Muscle layer of duodenum (tissue), 2 donors: Measurements from ENCODE around the gene SYNJ2.

ENCODE experiments used
- H3K27ac ChIP-seq: one replicate; pipeline ENCODE4 v1.7.0; 2013; ENCODE audit warnings: mild to moderate bottlenecking, low read length
- H3K27me3 ChIP-seq: one replicate; pipeline ENCODE4 v1.7.0; 2013; ENCODE audit warnings: low read depth, mild to moderate bottlenecking, control low read depth, low read length
- H3K36me3 ChIP-seq, 2 donors: one replicate each; pipeline ENCODE4 v1.7.0; 2013; ENCODE audit warnings: low read length in 2 of 2, control low read depth in 1 of 2, mild to moderate bottlenecking in 1 of 2; ENCODE audit not compliant: insufficient read depth in 2 of 2, control insufficient read depth in 1 of 2
- H3K4me1 ChIP-seq, 2 donors: one replicate each; pipeline ENCODE4 v1.7.0; 2013; ENCODE audit warnings: low read length in 2 of 2, mild to moderate bottlenecking in 2 of 2, control low read depth in 1 of 2, moderate library complexity in 1 of 2; ENCODE audit not compliant: insufficient read depth in 2 of 2, control insufficient read depth in 1 of 2
- H3K4me3 ChIP-seq, 2 donors: one replicate each; pipeline ENCODE4 v1.7.0; 2013; ENCODE audit warnings: low read length in 2 of 2, low read depth in 1 of 2, mild to moderate bottlenecking in 1 of 2
- H3K9me3 ChIP-seq, 2 donors: one replicate each; pipeline ENCODE4 v1.7.0; 2013; ENCODE audit warnings: low read length in 2 of 2, control low read depth in 1 of 2, mild to moderate bottlenecking in 1 of 2; ENCODE audit not compliant: control insufficient read depth in 1 of 2
- donor health status: healthy.

The SYNJ2 gene

DNA sequence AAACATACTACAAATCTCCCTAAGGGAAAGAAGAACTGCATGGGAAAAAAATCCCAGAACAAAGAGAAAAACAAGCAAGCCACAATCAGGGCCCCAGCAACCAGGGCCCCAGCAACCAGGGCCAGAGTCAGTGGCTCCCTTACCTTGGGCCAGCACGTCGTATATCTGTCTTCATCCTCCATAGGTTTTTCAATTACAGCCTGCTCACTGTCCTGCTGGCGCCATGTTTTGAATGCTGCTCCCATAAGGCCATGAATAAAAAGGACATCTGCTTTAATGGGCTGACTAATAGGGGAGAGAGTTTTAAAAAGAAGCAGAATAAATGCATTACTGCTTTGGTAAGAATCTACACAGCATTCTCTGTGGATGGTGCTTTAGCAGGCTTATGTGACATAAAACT is 137.2 kb downstream of the SYNJ2 start:
- no peaks in the 10 kb centered on the region for H3K4me1 ChIP-seq
- no peaks in the 10 kb centered on the region for H3K27me3 ChIP-seq
- no peak overlapping the region for H3K27ac ChIP-seq
- no peaks in the 10 kb centered on the region for H3K9me3 ChIP-seq
- peaks cover 4 to 34% of the 10 kb centered on the region in 2 donors for H3K36me3 ChIP-seq
- no peak overlapping the region for H3K4me3 ChIP-seq

DNA sequence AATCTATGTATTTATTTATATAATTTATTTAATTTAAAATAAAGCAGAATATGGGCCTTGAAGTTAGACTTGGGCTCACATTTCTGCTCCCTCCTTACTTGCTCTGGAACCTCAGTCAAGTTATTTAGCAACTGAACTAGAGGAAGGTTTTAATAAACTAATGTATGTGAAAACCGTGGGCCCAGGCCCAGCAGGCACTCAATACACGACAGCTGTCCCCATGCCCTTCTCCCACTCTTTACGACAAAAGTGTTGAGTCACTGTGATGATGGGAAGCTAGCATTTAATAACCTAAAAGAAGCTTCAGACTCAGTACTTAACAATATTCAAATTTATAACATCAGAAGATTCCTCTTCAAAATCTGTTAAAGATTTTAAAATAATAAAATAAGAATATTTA is 139.7 kb downstream of the SYNJ2 start:
- Histone ChIP-seq H3K27ac (no peak overlapping the region), H3K4me3 (no peak overlapping the region), H3K4me1 (no peaks in the 10 kb centered on the region), H3K27me3 (no peaks in the 10 kb centered on the region), H3K9me3 (no peaks in the 10 kb centered on the region), H3K36me3 (peaks cover 4 to 24% of the 10 kb centered on the region in 2 donors)

DNA sequence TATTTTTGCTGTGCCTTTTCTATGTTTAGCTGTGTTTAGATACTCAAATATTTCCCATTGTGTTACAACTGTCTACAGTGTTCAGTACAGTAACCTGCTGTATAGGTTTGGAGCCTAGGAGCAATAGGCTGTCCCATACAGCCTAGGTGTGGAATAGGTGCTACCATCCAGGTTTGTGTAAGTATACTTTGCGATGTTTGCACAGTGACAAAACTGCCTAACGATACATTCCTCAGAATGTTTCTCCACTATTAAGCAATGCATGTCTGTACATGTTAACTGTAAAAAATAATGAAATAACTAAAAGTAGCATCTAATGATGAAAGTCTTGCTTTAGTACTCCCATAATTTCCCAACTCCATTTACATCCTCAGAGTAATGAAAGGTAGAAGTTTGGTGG is 140.4 kb downstream of the SYNJ2 start:
- Histone ChIP-seq H3K9me3 (no peaks in the 10 kb centered on the region), H3K4me1 (no peaks in the 10 kb centered on the region), H3K36me3 (peaks cover 4 to 30% of the 10 kb centered on the region in 2 donors), H3K4me3 (no peak overlapping the region), H3K27me3 (no peaks in the 10 kb centered on the region), H3K27ac (no peak overlapping the region)

DNA sequence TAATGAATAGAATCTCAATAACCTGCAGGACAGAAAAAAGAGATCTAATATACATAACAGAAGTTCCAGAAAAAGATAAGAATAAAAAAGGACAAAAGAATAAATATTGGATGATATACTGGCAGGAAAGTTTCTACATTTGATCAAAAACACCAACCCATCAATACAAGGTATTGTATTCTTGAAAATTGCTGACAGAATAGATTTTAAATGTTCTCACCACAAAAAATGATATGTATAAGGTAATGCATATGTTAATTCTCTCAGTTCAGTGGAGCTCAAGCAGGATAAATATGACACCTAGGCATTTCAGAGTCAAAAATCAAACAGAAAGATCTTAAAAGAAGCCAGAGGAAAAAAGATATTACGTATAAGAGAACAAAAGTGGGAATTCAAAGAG is 142.6 kb downstream of the SYNJ2 start:
- Histone ChIP-seq H3K9me3 (no peaks in the 10 kb centered on the region), H3K27ac (no peak overlapping the region), H3K36me3 (peaks cover 0 to 29% of the 10 kb centered on the region in 2 donors), H3K4me3 (no peak overlapping the region), H3K27me3 (no peaks in the 10 kb centered on the region), H3K4me1 (no peaks in the 10 kb centered on the region)

DNA sequence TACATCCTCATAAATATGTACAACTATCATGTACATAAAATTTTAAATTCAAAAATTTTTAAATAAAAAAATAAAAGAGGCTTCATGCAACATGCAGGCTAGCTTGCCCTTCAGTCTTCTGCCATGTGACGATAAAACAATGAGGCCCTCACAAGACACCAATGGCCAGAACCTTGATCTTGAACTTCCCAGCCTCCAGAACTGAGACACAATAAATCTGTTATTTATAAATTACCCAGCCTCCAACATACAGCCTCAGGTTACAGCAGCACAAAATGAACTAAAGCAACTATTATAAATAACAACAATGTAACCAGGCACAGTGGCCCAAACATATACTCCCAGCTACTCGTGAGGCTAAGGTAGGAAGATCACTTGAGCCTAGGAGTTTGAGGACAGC is 143.6 kb downstream of the SYNJ2 start:
- Histone ChIP-seq H3K27me3 (no peaks in the 10 kb centered on the region), H3K36me3 (peaks cover 0 to 30% of the 10 kb centered on the region in 2 donors), H3K9me3 (no peaks in the 10 kb centered on the region), H3K4me1 (no peaks in the 10 kb centered on the region), H3K27ac (no peak overlapping the region), H3K4me3 (no peak overlapping the region)

DNA sequence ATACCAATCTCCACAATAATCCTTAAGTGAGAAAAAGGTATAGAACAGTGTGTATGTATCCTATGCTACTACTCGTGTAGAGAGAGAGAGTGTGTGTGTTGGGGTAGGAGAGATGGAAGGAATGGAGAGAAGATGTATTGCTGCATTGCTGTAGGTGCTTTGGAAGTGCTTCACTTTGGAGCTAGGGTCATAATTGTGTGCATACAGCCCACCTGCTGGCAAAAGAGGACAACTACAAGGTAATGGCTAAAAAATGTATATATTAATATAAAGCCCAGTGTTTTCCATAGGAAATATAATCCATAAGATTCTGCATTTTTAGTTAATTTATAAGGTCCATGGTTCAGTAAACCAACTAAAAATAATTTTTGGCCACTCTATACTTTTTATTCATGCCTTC is 150.3 kb downstream of the SYNJ2 start:
- Histone ChIP-seq H3K27me3 (no peaks in the 10 kb centered on the region), H3K27ac (no peak overlapping the region), H3K36me3 (peaks cover 0 to 9% of the 10 kb centered on the region in 2 donors), H3K4me1 (no peaks in the 10 kb centered on the region), H3K9me3 (no peaks in the 10 kb centered on the region), H3K4me3 (no peak overlapping the region)

DNA sequence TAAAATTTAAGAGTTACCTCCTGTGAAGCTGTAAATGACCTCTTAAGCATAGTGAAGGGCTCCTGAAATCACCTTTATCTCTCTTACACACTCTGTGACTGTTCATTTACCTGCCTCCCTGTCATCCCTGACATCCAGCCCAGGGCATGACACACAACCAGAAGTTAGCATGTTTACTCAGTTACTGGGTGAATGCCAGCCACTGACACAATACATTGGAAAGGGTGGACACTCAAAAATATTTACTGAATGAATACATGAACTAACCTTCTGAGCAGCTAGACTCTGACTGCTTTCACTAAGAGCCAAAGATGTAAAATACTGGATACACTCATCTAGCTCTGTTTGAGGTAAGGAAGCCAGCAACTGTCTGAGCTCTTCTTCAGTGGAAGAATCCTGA is 161.1 kb downstream of the SYNJ2 start:
- H3K4me1 ChIP-seq = no peaks in the 10 kb centered on the region
- peaks cover 4 to 23% of the 10 kb centered on the region in 2 donors for H3K36me3 ChIP-seq
- no peaks in the 10 kb centered on the region for H3K27me3 ChIP-seq
- no peak overlapping the region for H3K4me3 ChIP-seq
- no peak overlapping the region for H3K27ac ChIP-seq
- H3K9me3 ChIP-seq = no peaks in the 10 kb centered on the region

DNA sequence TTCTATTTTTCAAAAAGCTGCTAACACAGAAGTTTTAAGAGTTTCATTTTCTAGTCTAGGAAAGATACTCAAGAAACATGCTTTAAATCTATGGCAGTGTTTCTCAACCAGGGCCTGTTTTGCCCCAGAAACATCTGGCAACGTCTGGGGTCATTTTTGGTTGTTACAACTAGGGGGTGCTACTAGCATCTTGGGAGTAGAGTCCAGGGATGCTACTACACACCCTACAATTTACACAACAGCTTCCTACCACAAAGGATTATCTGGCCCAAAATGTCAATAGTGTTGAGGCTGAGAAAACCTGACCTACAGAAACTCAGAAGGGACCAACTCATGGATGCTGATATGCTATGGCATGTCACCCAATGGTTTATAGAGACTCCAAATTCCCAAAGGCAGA is 162.0 kb downstream of the SYNJ2 start:
- peaks cover 4 to 23% of the 10 kb centered on the region in 2 donors for H3K36me3 ChIP-seq
- H3K9me3 ChIP-seq = no peaks in the 10 kb centered on the region
- no peaks in the 10 kb centered on the region for H3K4me1 ChIP-seq
- no peak overlapping the region for H3K27ac ChIP-seq
- no peak overlapping the region for H3K4me3 ChIP-seq
- no peaks in the 10 kb centered on the region for H3K27me3 ChIP-seq
